Endothelial cell of umbilical vein (primary cell): Measurements from ENCODE around the gene MCRIP2.

Source experiments
- EZH2 ChIP-seq: IDR thresholded peaks from 2 replicates; pipeline ENCODE4 v1.6.1; 2012; ENCODE audit warnings: borderline replicate concordance, low read depth, mild to moderate bottlenecking, moderate library complexity, low read length, inconsistent platforms; ENCODE audit not compliant: severe bottlenecking
- GATA2 ChIP-seq: IDR thresholded peaks from 2 replicates; pipeline ENCODE4 v1.7.0; 2011; ENCODE audit warnings: low read depth, mild to moderate bottlenecking, moderate library complexity, mixed read lengths, low read length; ENCODE audit not compliant: insufficient read length, insufficient read depth
- JUN ChIP-seq: IDR thresholded peaks from 2 replicates; pipeline ENCODE4 v1.6.1; 2011; ENCODE audit warnings: borderline replicate concordance, low read depth; ENCODE audit not compliant: insufficient read length, insufficient read depth
- POLR2A ChIP-seq: IDR thresholded peaks from 2 replicates; pipeline ENCODE4 v1.6.1; 2012; ENCODE audit warnings: low read depth, mild to moderate bottlenecking, control low read depth, low read length
- TF ChIP-seq, protein P1 (sequence below), 2 donors: IDR thresholded peaks; 1 replicate in 1 of 2; 2 replicates in 1 of 2; pipeline ENCODE4 v1.5.1; 2011; ENCODE audit warnings: low read length in 2 of 2, mild to moderate bottlenecking in 2 of 2, moderate library complexity in 2 of 2, control low read depth in 1 of 2, inconsistent platforms in 1 of 2, low read depth in 1 of 2; ENCODE audit not compliant: insufficient read depth in 1 of 2; ENCODE audit errors: extremely low read depth in 1 of 2
- TF ChIP-seq, protein P2 (sequence below): IDR thresholded peaks from 2 replicates; pipeline ENCODE4 v1.6.1; 2011; ENCODE audit not compliant: insufficient read depth, insufficient read length

- TF ChIP-seq, protein P1, sequence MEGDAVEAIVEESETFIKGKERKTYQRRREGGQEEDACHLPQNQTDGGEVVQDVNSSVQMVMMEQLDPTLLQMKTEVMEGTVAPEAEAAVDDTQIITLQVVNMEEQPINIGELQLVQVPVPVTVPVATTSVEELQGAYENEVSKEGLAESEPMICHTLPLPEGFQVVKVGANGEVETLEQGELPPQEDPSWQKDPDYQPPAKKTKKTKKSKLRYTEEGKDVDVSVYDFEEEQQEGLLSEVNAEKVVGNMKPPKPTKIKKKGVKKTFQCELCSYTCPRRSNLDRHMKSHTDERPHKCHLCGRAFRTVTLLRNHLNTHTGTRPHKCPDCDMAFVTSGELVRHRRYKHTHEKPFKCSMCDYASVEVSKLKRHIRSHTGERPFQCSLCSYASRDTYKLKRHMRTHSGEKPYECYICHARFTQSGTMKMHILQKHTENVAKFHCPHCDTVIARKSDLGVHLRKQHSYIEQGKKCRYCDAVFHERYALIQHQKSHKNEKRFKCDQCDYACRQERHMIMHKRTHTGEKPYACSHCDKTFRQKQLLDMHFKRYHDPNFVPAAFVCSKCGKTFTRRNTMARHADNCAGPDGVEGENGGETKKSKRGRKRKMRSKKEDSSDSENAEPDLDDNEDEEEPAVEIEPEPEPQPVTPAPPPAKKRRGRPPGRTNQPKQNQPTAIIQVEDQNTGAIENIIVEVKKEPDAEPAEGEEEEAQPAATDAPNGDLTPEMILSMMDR (IDR thresholded peaks at IDR 0.05; ENCODE audit: extremely low read depth in 1 of 2, insufficient read depth in 1 of 2, low read depth in 1 of 2, low read length in 2 of 2): no peak
- TF ChIP-seq, protein P2, sequence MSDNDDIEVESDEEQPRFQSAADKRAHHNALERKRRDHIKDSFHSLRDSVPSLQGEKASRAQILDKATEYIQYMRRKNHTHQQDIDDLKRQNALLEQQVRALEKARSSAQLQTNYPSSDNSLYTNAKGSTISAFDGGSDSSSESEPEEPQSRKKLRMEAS: no peak
- TF ChIP-seq JUN (no peak), POLR2A (no peak), EZH2 (no peak), GATA2 (no peak)
These were observed 11.8 kb upstream of the MCRIP2 start for GRCh38 chr16:629833-630248.
